Kidney epithelial cell (primary cell): ENCODE data around the gene PPL. TPM values are rescaled to one million over a fixed set of nuclear protein-coding genes. Genes with fewer than 3 reads are reported as not detected.

Experiments
- DNase-seq: peaks from one replicate; pipeline ENCODE4 v3.0.0-alpha.2; 2010; ENCODE audit warnings: low read depth
- H3K27me3 ChIP-seq: 2 replicates; pipeline ENCODE4 v1.6.0; 2011; ENCODE audit warnings: low read length; ENCODE audit not compliant: control insufficient read depth, insufficient read depth
- H3K36me3 ChIP-seq: 2 replicates; pipeline ENCODE4 v1.5.1; 2011; ENCODE audit warnings: low read length; ENCODE audit not compliant: control insufficient read depth, insufficient read depth
- H3K4me3 ChIP-seq: 2 replicates; pipeline ENCODE4 v1.5.1; 2011; ENCODE audit warnings: low read depth, mild to moderate bottlenecking, control low read depth, low read length
- CTCF ChIP-seq: IDR thresholded peaks from 2 replicates; pipeline ENCODE4 v1.5.1; 2011; ENCODE audit warnings: mild to moderate bottlenecking, moderate library complexity, low read length, control low read depth, inconsistent platforms; ENCODE audit not compliant: insufficient read depth, poor library complexity, severe bottlenecking
- total RNA-seq: library from RNA; depleted of rRNA; stranded (reverse); fragments of >200 nt; gene quantifications from 2 replicates; pipeline ENCODE4 v1.2.3, GENCODE V29; 2015

PPL gene
- total RNA-seq, 1 donor from 2014 or later: 26.5 TPM

- no peak for DNase-seq
Measured at GRCh38 chr16:4962716-4963115, 25.8 kb upstream of the PPL start.

GRCh38 chr16:4960579-4960978 lies 23.6 kb upstream of the PPL start:
- Histone ChIP-seq H3K4me3 (no peak overlapping the region), H3K36me3 (no peaks in the 10 kb centered on the region), H3K27me3 (peaks cover 11% of the 10 kb centered on the region)
- DNase-seq: no peak
- no peak for TF ChIP-seq CTCF

More at GRCh38 chr16:4962716-4963115, 25.8 kb upstream of the PPL start:
- Histone ChIP-seq H3K36me3 (no peaks in the 10 kb centered on the region), H3K4me3 (no peak overlapping the region), H3K27me3 (peaks cover 11% of the 10 kb centered on the region)
- TF ChIP-seq CTCF: no peak

GRCh38 chr16:4958510-4959438 lies 21.8 kb upstream of the PPL start:
- no peak for TF ChIP-seq CTCF
- DNase-seq: no peak
- Histone ChIP-seq H3K36me3 (no peaks in the 10 kb centered on the region), H3K27me3 (peaks cover 11% of the 10 kb centered on the region), H3K4me3 (peak overlapping the region; percentile 4)

GRCh38 chr16:4957720-4958509 lies 21.0 kb upstream of the PPL start, which contains the start of gene SEC14L5:
Gene SEC14L5, plus strand, starts transcription at chr16:4958330. Its CDS starts 994 bp downstream, at chr16:4959324.
- Histone ChIP-seq H3K36me3 (no peaks in the 10 kb centered on the region), H3K4me3 (peak within 1 kb of the TSS; percentile 60), H3K27me3 (peaks cover 11% of the 10 kb centered on the region)
- TF ChIP-seq CTCF: no peak
- DNase-seq: peak; percentile 85

GRCh38 chr16:4957420-4957719 lies 20.4 kb upstream of the PPL start:
- H3K4me3 ChIP-seq: peak overlapping the region; percentile 60
- peaks cover 11% of the 10 kb centered on the region for H3K27me3 ChIP-seq
- no peak for TF ChIP-seq CTCF
- H3K36me3 ChIP-seq: no peaks in the 10 kb centered on the region
- DNase-seq: no peak
